Measurements from ENCODE around the gene HAND2. TPM values are rescaled to one million over a fixed set of nuclear protein-coding genes. Genes with fewer than 3 reads are reported as not detected.

The HAND2 gene
- total and polyA plus RNA-seq, 2 of the 13 experiments (the other 11 are each of a cell fraction or from before 2014, with no cell fraction given): not detected

DNA sequence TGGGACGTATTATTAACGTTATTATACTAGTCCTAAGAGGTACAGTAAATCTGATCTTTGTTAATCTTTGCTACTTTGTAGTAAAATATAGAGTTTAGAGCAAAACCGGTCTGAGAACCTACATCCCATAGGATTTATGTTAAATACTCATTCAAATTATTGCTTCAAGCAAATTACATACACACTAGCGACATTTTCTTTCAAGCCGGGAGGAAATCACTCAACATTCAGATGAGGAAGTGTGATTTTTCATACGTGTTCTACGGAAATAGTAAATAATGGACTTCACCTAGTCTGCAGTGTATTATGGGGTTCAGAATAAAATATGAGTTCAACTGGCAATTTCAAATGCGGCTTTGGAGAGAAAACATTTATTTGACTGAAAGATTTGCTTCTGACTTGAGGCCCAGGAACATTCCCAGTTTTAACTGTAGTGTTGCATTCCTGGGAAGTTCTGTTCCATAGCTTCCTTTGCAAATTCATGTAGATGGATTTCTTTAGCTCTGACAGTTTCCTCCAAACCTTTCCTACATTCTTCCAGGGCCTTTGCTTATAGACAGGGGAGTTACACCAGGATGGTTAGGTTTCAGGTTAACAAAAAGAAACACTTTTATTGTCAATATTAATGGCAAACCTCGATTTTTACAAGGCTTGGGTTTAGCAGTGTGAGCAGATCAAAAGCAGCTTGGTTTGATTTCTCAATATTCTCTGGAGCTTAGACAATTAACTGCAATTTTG lies 5.3 kb upstream of the HAND2 start:
- in situ Hi-C loops (cut with HindIII; ENCODE audit: extremely low pct_ligation_motif_present, low pct_unique_long_range_greater_than_20kb) (no loop called here), intact Hi-C loops (cut with micrococcal nuclease; ENCODE audit: unreplicated experiment) (no loop called here)
- no TSS peak for BruUV-seq (replicated peaks)
- H3K4me1 ChIP-seq (ENCODE audit: insufficient read depth, low read length): no peaks in the 10 kb centered on the region
- H3K36me3 ChIP-seq (replicated peaks in 1 of 2; ENCODE audit: control insufficient read depth in 1 of 2, insufficient read depth in 2 of 2, low read length in 2 of 2): no peaks in the 10 kb centered on the region
- no peaks in the 10 kb centered on the region for H3K9me3 ChIP-seq (ENCODE audit: low read length)
- H2AFZ ChIP-seq (ENCODE audit: low read length): no peak overlapping the region
- no peak overlapping the region for H3K9ac ChIP-seq (ENCODE audit: insufficient read depth, low read depth, low read length)
- ATAC-seq: no peak
- no peak for FAIRE-seq
- no peak overlapping the region for H3K4me2 ChIP-seq (ENCODE audit: low read depth, low read length)
- H3K27me3 ChIP-seq (ENCODE audit: control insufficient read depth in 1 of 2, insufficient read depth in 2 of 2, low read length in 2 of 2): peaks cover 6 to 68% of the 10 kb centered on the region in 2 experiments; a peak in 4 of 5 replicates
- ChIA-PET CTCF (ENCODE audit: low intra/inter-chr PET ratio, low total read pairs) (no interaction called here), POLR2A (no interaction called here)
- H3K27ac ChIP-seq (ENCODE audit: extremely low read length, insufficient read depth, low read length): no peak overlapping the region
- 8% methylated on average over 9 of the region's 9 CpGs for WGBS (ENCODE audit: low lambda C conversion rate)
- DNase-seq (ENCODE audit: low spot score): no peak
- no peak overlapping the region for H3K4me3 ChIP-seq (replicated peaks in 1 of 3; ENCODE audit: insufficient read depth in 1 of 3, low read depth in 2 of 3, low read length in 3 of 3)
- TF ChIP-seq GATAD2A (CRISPR knock-in tag; IDR thresholded peaks at IDR 0.05): no peak
- no peak for TF ChIP-seq ZSCAN22 (CRISPR knock-in tag; IDR thresholded peaks at IDR 0.05)
- TF ChIP-seq ZBTB42 (CRISPR knock-in tag; IDR thresholded peaks at IDR 0.05): no peak
- H3K79me2 ChIP-seq (ENCODE audit: insufficient read depth, low read length): no peaks in the 10 kb centered on the region
- no peaks in the 10 kb centered on the region for H4K20me1 ChIP-seq (ENCODE audit: insufficient read depth, low read length)

DNA sequence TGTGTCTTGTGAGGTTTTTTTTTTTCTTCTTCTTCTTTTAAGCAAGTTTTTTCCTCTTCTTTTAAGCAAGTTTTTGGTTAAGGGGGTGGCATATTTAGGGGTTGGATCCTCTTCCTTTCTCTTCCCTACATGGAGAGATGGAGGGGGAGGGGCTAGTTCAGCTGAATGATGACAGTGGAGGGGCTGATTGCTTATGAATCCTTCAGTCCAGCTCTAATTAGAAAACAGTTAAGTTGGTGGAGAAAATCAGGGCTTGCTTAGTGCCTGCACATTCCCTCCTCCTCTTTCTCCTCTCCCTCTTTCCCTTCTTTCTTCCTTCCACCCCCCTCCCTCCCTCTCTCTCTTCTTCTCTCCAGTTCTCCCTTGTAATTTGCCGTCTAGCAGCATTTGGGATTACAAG lies 4.4 kb upstream of the HAND2 start:
- 0% methylated on average over 1 of the region's 1 CpG for WGBS (ENCODE audit: low lambda C conversion rate)
- in situ Hi-C loops (cut with HindIII; ENCODE audit: extremely low pct_ligation_motif_present, low pct_unique_long_range_greater_than_20kb): no loop called here
- TF ChIP-seq JUNB (CRISPR knock-in tag; IDR thresholded peaks at IDR 0.05; ENCODE audit: borderline replicate concordance) (no peak), ZNF616 (CRISPR knock-in tag; IDR thresholded peaks at IDR 0.05; ENCODE audit: low read depth) (no peak), ZNF431 (CRISPR knock-in tag; IDR thresholded peaks at IDR 0.05; ENCODE audit: borderline replicate concordance, low read depth) (no peak), CBX2 (IDR thresholded peaks at IDR 0.05; ENCODE audit: low read depth, low read length) (0 out of 2 replicates have a peak, but pooled peaks have one; percentile 8), CBX2 (CRISPR knock-in tag; IDR thresholded peaks at IDR 0.05; ENCODE audit: low read depth) (no peak), HOXA3 (CRISPR knock-in tag; IDR thresholded peaks at IDR 0.05) (no peak), ZNF652 (CRISPR knock-in tag; IDR thresholded peaks at IDR 0.05; ENCODE audit: borderline replicate concordance, low read depth) (no peak)
- Histone ChIP-seq H3K4me3 (replicated peaks in 1 of 3; ENCODE audit: insufficient read depth in 1 of 3, low read depth in 2 of 3, low read length in 3 of 3) (no peak overlapping the region), H3K36me3 (replicated peaks in 1 of 2; ENCODE audit: control insufficient read depth in 1 of 2, insufficient read depth in 2 of 2, low read length in 2 of 2) (no peaks in the 10 kb centered on the region), H3K9ac (ENCODE audit: insufficient read depth, low read depth, low read length) (no peak overlapping the region), H3K27ac (ENCODE audit: extremely low read length, insufficient read depth, low read length) (no peak overlapping the region), H3K79me2 (ENCODE audit: insufficient read depth, low read length) (no peaks in the 10 kb centered on the region), H2AFZ (ENCODE audit: low read length) (no peak overlapping the region), H3K4me1 (ENCODE audit: insufficient read depth, low read length) (no peaks in the 10 kb centered on the region), H3K27me3 (ENCODE audit: control insufficient read depth in 1 of 2, insufficient read depth in 2 of 2, low read length in 2 of 2) (peaks cover 6 to 69% of the 10 kb centered on the region in 2 experiments), H3K4me2 (ENCODE audit: low read depth, low read length) (no peak overlapping the region), H3K9me3 (ENCODE audit: low read length) (no peaks in the 10 kb centered on the region), H4K20me1 (ENCODE audit: insufficient read depth, low read length) (no peaks in the 10 kb centered on the region)
- DNase-seq (ENCODE audit: low spot score): no peak
- BruUV-seq (replicated peaks): no TSS peak
- ATAC-seq: no peak
- intact Hi-C loops (cut with micrococcal nuclease; ENCODE audit: unreplicated experiment): no loop called here
- no peak for FAIRE-seq
- CTCF ChIA-PET (ENCODE audit: low intra/inter-chr PET ratio, low total read pairs): no interaction called here
- POLR2A ChIA-PET: no interaction called here
